Uterus (tissue), 2 donors: ENCODE results near the gene C1QTNF6.

Experiments
- CTCF ChIP-seq, 4 experiments: fragments of 200-600 bp in 2 of 4; fragments of 450-650 bp in 2 of 4; sonication (generic) in 2 of 4; IDR thresholded peaks; one replicate each; pipeline ENCODE4 v1.5.1; 2016 to 2019; ENCODE audit warnings: antibody characterized with exemption in 4 of 4, mild to moderate bottlenecking in 2 of 4, moderate library complexity in 1 of 4
- POLR2A ChIP-seq, 2 donors: fragments of 450-650 bp; IDR thresholded peaks; one replicate each; pipeline ENCODE4 v1.6.1; 2016; ENCODE audit warnings: antibody characterized with exemption in 2 of 2, mild to moderate bottlenecking in 1 of 2, moderate library complexity in 1 of 2

DNA sequence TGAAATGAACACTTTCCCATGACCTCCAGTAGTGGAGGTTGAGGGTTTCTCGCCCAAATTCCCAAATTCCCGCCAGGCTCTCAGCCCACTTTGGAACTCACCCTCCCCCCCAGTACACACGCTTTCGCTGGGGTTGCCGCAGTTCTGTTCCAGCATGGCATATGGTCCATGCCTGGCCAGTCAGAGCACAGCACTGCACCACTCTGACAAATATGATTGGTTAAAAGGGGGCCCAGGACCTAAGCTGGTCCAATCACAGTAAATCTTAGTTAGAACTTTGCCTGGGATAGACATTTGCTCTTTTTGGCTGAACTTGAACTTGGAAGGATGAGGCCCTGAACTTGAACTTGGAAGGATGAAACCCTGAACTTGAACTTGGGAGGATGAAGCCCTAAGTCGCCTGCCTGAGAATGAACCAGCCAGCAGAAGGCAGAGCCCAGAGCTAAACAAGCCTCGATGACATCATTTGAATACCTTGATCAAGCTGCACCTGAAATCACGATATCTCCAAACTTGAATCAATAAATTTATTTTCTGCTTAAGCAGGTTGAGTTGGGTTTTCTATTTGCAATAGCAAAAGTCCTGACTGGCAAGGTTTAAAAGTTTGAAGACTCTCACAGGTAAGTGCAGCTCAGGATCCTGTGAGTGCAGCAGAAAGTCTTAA, 36.8 kb upstream of the C1QTNF6 start:
- TF ChIP-seq CTCF (IDR thresholded peaks at IDR 0.05) (no peak), POLR2A (IDR thresholded peaks at IDR 0.05) (no peak)
